Activated T-cell treated with anti-CD3 and anti-CD28 coated beads, Interleukin-2, amount 50 U/mL, for 72 hours (primary cell): Measurements from ENCODE around the gene WAPL. TPM values are rescaled to one million over a fixed set of nuclear protein-coding genes. Genes with fewer than 3 reads are reported as not detected.
"Not testable (repeated sequence)": the region's sequence is repeated elsewhere in the genome, so short reads cannot be mapped to it uniquely, and the experiment has no call there.

Source experiments
- ATAC-seq, 2 donors: fragments of 150-1000 bp; cut with Tn5 transposase; replicated peaks in 1 of 2; 2 replicates each; pipeline ENCODE4 v1.10.0; 2021; ENCODE audit warnings: moderate library complexity in 2 of 2, mild to moderate bottlenecking in 1 of 2
- DNase-seq, 2 donors: peaks; one replicate each; pipeline ENCODE4 v3.0.0; 2021 to 2022; ENCODE audit warnings: mixed read lengths in 1 of 2
- H3K27ac Mint-ChIP-seq: one replicate; pipeline ENCODE4 v1.8.0; 2022; ENCODE audit warnings: mild to moderate bottlenecking, moderate library complexity, mixed read lengths
- H3K27me3 Mint-ChIP-seq: one replicate; pipeline ENCODE4 v1.8.0; 2022; ENCODE audit warnings: low read depth, mixed read lengths
- H3K36me3 Mint-ChIP-seq, 2 donors: one replicate each; pipeline ENCODE4 v1.8.0; 2022; ENCODE audit warnings: mixed read lengths in 2 of 2, mild to moderate bottlenecking in 1 of 2; ENCODE audit not compliant: insufficient read depth in 2 of 2
- H3K4me1 Mint-ChIP-seq: one replicate; pipeline ENCODE4 v1.8.0; 2022; ENCODE audit warnings: low read depth, mixed read lengths
- H3K4me3 Mint-ChIP-seq, 2 donors: one replicate each; pipeline ENCODE4 v1.8.0; 2022; ENCODE audit warnings: mild to moderate bottlenecking in 2 of 2, mixed read lengths in 2 of 2, moderate library complexity in 2 of 2
- H3K9me3 Mint-ChIP-seq, 2 donors: one replicate each; pipeline ENCODE4 v1.8.0; 2022; ENCODE audit warnings: mixed read lengths in 2 of 2
- total RNA-seq, 2 donors: library from RNA; stranded (reverse); gene quantifications; one replicate each; pipeline ENCODE4 v1.2.3, GENCODE V29; 2022

The WAPL gene
- 10 to 100 TPM; 53.6 to 57.6 TPM for total RNA-seq

- H3K27ac Mint-ChIP-seq: peak within 1 kb of the TSS; percentile 98
- peak; percentile 95 to 96 for ATAC-seq
- DNase-seq: peak; percentile 96 to 97
- no peaks in the 10 kb centered on the region for H3K27me3 Mint-ChIP-seq
- H3K36me3 Mint-ChIP-seq: peaks cover 8 to 16% of the 10 kb centered on the region in 2 donors
- peak within 1 kb of the TSS; percentile 91 to 94 for H3K4me3 Mint-ChIP-seq
- peaks cover 61% of the 10 kb centered on the region for H3K4me1 Mint-ChIP-seq
- no peaks in the 10 kb centered on the region for H3K9me3 Mint-ChIP-seq
Measured at GRCh38 chr10:86521678-86522509, at the start of gene WAPL. Gene WAPL (minus strand): TSS chr10:86521792. CDS start chr10:86518069, 3,723 bp downstream.

- H3K4me3 Mint-ChIP-seq: no peak overlapping the region
- ATAC-seq: no peak
- H3K36me3 Mint-ChIP-seq: no peaks in the 10 kb centered on the region
- H3K27ac Mint-ChIP-seq: no peak overlapping the region
- DNase-seq: no peak
- H3K9me3 Mint-ChIP-seq: peaks cover 0 to 3% of the 10 kb centered on the region in 2 donors
- no peaks in the 10 kb centered on the region for H3K27me3 Mint-ChIP-seq
- H3K4me1 Mint-ChIP-seq: no peaks in the 10 kb centered on the region
Measured at GRCh38 chr10:86569335-86569734, 47.7 kb upstream of the WAPL start.

- ATAC-seq, H3K27me3 Mint-ChIP-seq, H3K36me3 Mint-ChIP-seq, H3K4me3 Mint-ChIP-seq, H3K27ac Mint-ChIP-seq, DNase-seq, H3K9me3 Mint-ChIP-seq, H3K4me1 Mint-ChIP-seq: not testable (repeated sequence)
Measured at GRCh38 chr10:86566518-86566917, 44.9 kb upstream of the WAPL start.

GRCh38 chr10:86563338-86563737, 41.7 kb upstream of the WAPL start:
- ATAC-seq, H3K4me1 Mint-ChIP-seq, H3K36me3 Mint-ChIP-seq, H3K9me3 Mint-ChIP-seq, H3K27ac Mint-ChIP-seq, H3K27me3 Mint-ChIP-seq, H3K4me3 Mint-ChIP-seq, DNase-seq: not testable (repeated sequence)

- DNase-seq, H3K4me3 Mint-ChIP-seq, H3K27ac Mint-ChIP-seq, H3K36me3 Mint-ChIP-seq, H3K4me1 Mint-ChIP-seq, H3K9me3 Mint-ChIP-seq, H3K27me3 Mint-ChIP-seq, ATAC-seq: not testable (repeated sequence)
Measured at GRCh38 chr10:86558695-86559094, 37.1 kb upstream of the WAPL start.

- Mint-ChIP-seq H3K9me3 (no peaks in the 10 kb centered on the region), H3K4me1 (peaks cover 9% of the 10 kb centered on the region)
Measured at GRCh38 chr10:86556933-86557649, 35.5 kb upstream of the WAPL start.

GRCh38 chr10:86556532-86556931, 34.9 kb upstream of the WAPL start:
- Mint-ChIP-seq H3K27me3 (no peaks in the 10 kb centered on the region), H3K9me3 (peaks cover 0 to 1% of the 10 kb centered on the region in 2 donors), H3K4me3 (no peak overlapping the region), H3K4me1 (peaks cover 9% of the 10 kb centered on the region), H3K27ac (no peak overlapping the region), H3K36me3 (no peaks in the 10 kb centered on the region)
- ATAC-seq (no peak), DNase-seq (no peak)

More at GRCh38 chr10:86556933-86557649, 35.5 kb upstream of the WAPL start:
- no peaks in the 10 kb centered on the region for H3K27me3 Mint-ChIP-seq
- no peaks in the 10 kb centered on the region for H3K36me3 Mint-ChIP-seq
- H3K27ac Mint-ChIP-seq: no peak overlapping the region
- H3K4me3 Mint-ChIP-seq: no peak overlapping the region
- DNase-seq (no peak), ATAC-seq (no peak)

GRCh38 chr10:86553639-86554038, 32.0 kb upstream of the WAPL start:
- no peak for ATAC-seq
- peak overlapping the region; percentile 13 for H3K27ac Mint-ChIP-seq
- H3K9me3 Mint-ChIP-seq: peaks cover 0 to 1% of the 10 kb centered on the region in 2 donors
- H3K27me3 Mint-ChIP-seq: no peaks in the 10 kb centered on the region
- no peak for DNase-seq
- H3K4me1 Mint-ChIP-seq: peaks cover 9% of the 10 kb centered on the region
- H3K4me3 Mint-ChIP-seq: no peak overlapping the region
- no peaks in the 10 kb centered on the region for H3K36me3 Mint-ChIP-seq

GRCh38 chr10:86553213-86553612, 31.6 kb upstream of the WAPL start:
- no peak overlapping the region for H3K4me3 Mint-ChIP-seq
- ATAC-seq (peak; percentile 53 to 65), DNase-seq (no peak)
- H3K36me3 Mint-ChIP-seq: no peaks in the 10 kb centered on the region
- H3K4me1 Mint-ChIP-seq: peaks cover 9% of the 10 kb centered on the region
- H3K9me3 Mint-ChIP-seq: peaks cover 0 to 1% of the 10 kb centered on the region in 2 donors
- no peak overlapping the region for H3K27ac Mint-ChIP-seq
- no peaks in the 10 kb centered on the region for H3K27me3 Mint-ChIP-seq

GRCh38 chr10:86547296-86547695, 25.7 kb upstream of the WAPL start:
- peaks cover 0 to 1% of the 10 kb centered on the region in 2 donors for H3K9me3 Mint-ChIP-seq
- ATAC-seq: no peak
- no peak overlapping the region for H3K27ac Mint-ChIP-seq
- no peak for DNase-seq
- H3K27me3 Mint-ChIP-seq: no peaks in the 10 kb centered on the region
- H3K36me3 Mint-ChIP-seq: no peaks in the 10 kb centered on the region
- H3K4me3 Mint-ChIP-seq: no peak overlapping the region
- no peaks in the 10 kb centered on the region for H3K4me1 Mint-ChIP-seq

GRCh38 chr10:86545101-86545500, 23.5 kb upstream of the WAPL start:
- ATAC-seq (no peak), DNase-seq (no peak)
- no peaks in the 10 kb centered on the region for H3K4me1 Mint-ChIP-seq
- H3K27ac Mint-ChIP-seq: no peak overlapping the region
- H3K27me3 Mint-ChIP-seq: no peaks in the 10 kb centered on the region
- H3K4me3 Mint-ChIP-seq: no peak overlapping the region
- H3K36me3 Mint-ChIP-seq: no peaks in the 10 kb centered on the region
- H3K9me3 Mint-ChIP-seq: no peaks in the 10 kb centered on the region

GRCh38 chr10:86540016-86540415, 18.4 kb upstream of the WAPL start:
- no peak for ATAC-seq
- Mint-ChIP-seq H3K27me3 (no peaks in the 10 kb centered on the region), H3K4me3 (no peak overlapping the region), H3K27ac (no peak overlapping the region), H3K36me3 (peaks cover 0 to 2% of the 10 kb centered on the region in 2 donors), H3K4me1 (peaks cover 18% of the 10 kb centered on the region), H3K9me3 (peaks cover 0 to 2% of the 10 kb centered on the region in 2 donors)
- DNase-seq: no peak

GRCh38 chr10:86538547-86538946, 17.0 kb upstream of the WAPL start:
- ATAC-seq (no peak), DNase-seq (no peak)
- Mint-ChIP-seq H3K27me3 (no peaks in the 10 kb centered on the region), H3K36me3 (peaks cover 0 to 2% of the 10 kb centered on the region in 2 donors), H3K4me3 (no peak overlapping the region), H3K27ac (no peak overlapping the region), H3K9me3 (peaks cover 0 to 2% of the 10 kb centered on the region in 2 donors), H3K4me1 (peaks cover 18% of the 10 kb centered on the region)
